Parathyroid adenoma (tissue), 2 donors: ENCODE measurements around the gene EXD3.

ENCODE experiments used
- H2AFZ ChIP-seq: fragments of 300-600 bp; sonication (generic); one replicate; pipeline ENCODE4 v1.7.0; 2017; ENCODE audit warnings: antibody characterized with exemption, mild to moderate bottlenecking
- H3K27ac ChIP-seq: fragments of 300-600 bp; sonication (generic); one replicate; pipeline ENCODE4 v1.7.0; 2017
- H3K27me3 ChIP-seq: fragments of 300-600 bp; sonication (generic); one replicate; pipeline ENCODE4 v1.7.0; 2017; ENCODE audit warnings: low read length; ENCODE audit not compliant: control insufficient read depth, insufficient read depth
- H3K36me3 ChIP-seq: fragments of 300-600 bp; sonication (generic); one replicate; pipeline ENCODE4 v1.7.0; 2017; ENCODE audit warnings: low read length; ENCODE audit not compliant: control insufficient read depth, insufficient read depth
- H3K4me1 ChIP-seq: fragments of 300-600 bp; sonication (generic); one replicate; pipeline ENCODE4 v1.7.0; 2017; ENCODE audit warnings: control low read depth
- H3K4me2 ChIP-seq: fragments of 300-600 bp; sonication (generic); one replicate; pipeline ENCODE4 v1.7.0; 2017; ENCODE audit warnings: low read length
- H3K4me3 ChIP-seq: fragments of 300-600 bp; sonication (generic); one replicate; pipeline ENCODE4 v1.7.0; 2017; ENCODE audit warnings: low read depth, low read length
- H3K79me2 ChIP-seq: fragments of 300-600 bp; sonication (generic); one replicate; pipeline ENCODE4 v1.7.0; 2017; ENCODE audit warnings: control low read depth
- H3K9ac ChIP-seq: fragments of 300-600 bp; sonication (generic); one replicate; pipeline ENCODE4 v1.7.0; 2017; ENCODE audit warnings: mild to moderate bottlenecking
- H3K9me3 ChIP-seq: fragments of 300-600 bp; sonication (generic); one replicate; pipeline ENCODE4 v1.7.0; 2017; ENCODE audit warnings: low read length; ENCODE audit not compliant: control insufficient read depth
- TF ChIP-seq, protein P1 (sequence below): fragments of 300-600 bp; sonication (generic); IDR thresholded peaks from one replicate; pipeline ENCODE4 v1.7.0; 2017; ENCODE audit warnings: antibody characterized with exemption, mild to moderate bottlenecking
- donor health status: primary hyperparathyroidism.

The EXD3 gene

DNA sequence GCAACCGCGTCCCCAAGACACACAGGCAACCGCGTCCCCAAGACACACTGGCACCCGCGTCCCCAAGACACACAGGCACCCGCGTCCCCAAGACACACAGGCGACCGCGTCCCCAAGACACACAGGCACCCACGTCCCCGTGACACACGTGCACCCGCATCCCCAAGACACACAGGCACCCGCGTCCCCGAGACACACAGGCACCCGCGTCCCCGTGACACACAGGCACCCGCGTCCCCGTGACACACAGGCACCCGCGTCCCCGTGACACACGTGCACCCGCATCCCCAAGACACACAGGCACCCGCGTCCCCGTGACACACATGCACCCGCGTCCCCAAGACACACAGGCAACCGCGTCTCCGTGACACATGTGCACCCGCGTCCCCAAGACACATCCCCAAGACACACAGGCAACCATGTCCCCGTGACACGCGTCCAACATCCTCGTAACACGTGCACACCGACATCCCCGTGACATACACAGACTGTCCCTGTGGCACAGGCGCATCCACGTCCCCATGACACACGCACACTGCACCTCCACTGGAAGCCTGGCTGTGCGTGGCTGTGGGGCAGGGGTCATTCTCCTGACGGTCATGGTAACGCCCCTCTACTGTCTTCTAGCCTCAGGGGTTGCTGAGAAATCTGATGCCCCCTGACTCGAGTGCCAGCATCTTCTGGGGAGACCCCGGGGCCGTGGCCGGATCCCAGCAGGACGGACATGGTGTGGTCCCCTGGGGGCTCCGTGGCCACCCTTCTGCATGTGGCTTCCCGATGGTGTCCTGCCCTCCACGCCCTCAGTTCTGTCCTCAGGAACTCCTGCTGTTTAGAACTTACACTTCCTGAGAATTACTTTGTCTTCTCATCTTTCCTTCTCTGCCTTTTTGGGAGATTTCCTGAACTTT is 24.1 kb downstream of the EXD3 start:
- H3K4me1 ChIP-seq = no peaks in the 10 kb centered on the region
- no peak overlapping the region for H3K4me2 ChIP-seq
- H3K27me3 ChIP-seq = no peaks in the 10 kb centered on the region
- H3K36me3 ChIP-seq = no peaks in the 10 kb centered on the region
- H3K79me2 ChIP-seq = no peaks in the 10 kb centered on the region
- H3K9me3 ChIP-seq = no peaks in the 10 kb centered on the region
- H3K9ac ChIP-seq = no peak overlapping the region
- TF ChIP-seq, protein P1, sequence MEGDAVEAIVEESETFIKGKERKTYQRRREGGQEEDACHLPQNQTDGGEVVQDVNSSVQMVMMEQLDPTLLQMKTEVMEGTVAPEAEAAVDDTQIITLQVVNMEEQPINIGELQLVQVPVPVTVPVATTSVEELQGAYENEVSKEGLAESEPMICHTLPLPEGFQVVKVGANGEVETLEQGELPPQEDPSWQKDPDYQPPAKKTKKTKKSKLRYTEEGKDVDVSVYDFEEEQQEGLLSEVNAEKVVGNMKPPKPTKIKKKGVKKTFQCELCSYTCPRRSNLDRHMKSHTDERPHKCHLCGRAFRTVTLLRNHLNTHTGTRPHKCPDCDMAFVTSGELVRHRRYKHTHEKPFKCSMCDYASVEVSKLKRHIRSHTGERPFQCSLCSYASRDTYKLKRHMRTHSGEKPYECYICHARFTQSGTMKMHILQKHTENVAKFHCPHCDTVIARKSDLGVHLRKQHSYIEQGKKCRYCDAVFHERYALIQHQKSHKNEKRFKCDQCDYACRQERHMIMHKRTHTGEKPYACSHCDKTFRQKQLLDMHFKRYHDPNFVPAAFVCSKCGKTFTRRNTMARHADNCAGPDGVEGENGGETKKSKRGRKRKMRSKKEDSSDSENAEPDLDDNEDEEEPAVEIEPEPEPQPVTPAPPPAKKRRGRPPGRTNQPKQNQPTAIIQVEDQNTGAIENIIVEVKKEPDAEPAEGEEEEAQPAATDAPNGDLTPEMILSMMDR = no peak
- no peak overlapping the region for H3K27ac ChIP-seq
- no peak overlapping the region for H3K4me3 ChIP-seq
- no peak overlapping the region for H2AFZ ChIP-seq

DNA sequence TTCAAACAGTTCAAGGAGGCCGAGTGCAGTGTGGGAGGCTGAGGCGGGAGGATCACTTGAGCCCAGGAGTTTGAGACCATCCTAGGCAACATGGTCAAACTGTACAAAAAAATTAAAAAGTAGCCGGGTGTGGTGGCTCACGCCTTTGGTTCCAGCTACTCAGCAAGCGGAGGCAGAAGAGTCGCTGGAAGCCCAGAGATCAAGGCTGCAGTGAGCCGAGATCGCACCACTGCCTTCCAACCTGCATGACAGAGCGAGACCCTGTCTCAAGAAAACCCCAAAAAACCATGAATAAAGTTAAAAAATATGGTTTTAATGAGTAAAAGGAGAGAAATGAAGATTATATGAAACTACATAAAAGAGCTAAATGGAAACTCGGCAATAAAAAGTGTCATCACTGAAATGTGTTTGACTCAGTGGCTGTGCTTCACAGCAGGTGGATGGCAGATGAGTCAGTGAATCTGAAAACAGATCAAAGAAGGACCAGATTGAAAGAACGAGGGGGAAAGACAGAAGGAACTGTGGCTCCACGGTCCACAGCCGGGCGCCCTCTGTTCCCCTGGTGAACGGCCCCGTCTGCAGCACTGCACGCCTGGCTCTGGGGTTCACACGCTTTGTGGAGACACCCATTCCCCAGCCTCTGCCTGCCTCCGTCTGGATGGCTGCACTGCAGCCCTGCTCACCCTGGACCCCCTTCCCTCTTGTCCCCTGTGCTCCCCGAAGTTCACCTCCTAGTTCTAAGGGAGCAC is 25.1 kb downstream of the EXD3 start:
- Histone ChIP-seq H3K4me1 (no peaks in the 10 kb centered on the region), H3K27me3 (no peaks in the 10 kb centered on the region), H3K4me3 (no peak overlapping the region), H3K27ac (no peak overlapping the region), H3K9ac (no peak overlapping the region), H2AFZ (no peak overlapping the region), H3K36me3 (no peaks in the 10 kb centered on the region), H3K9me3 (no peaks in the 10 kb centered on the region), H3K4me2 (no peak overlapping the region), H3K79me2 (no peaks in the 10 kb centered on the region)
- TF ChIP-seq, protein P1 = no peak

DNA sequence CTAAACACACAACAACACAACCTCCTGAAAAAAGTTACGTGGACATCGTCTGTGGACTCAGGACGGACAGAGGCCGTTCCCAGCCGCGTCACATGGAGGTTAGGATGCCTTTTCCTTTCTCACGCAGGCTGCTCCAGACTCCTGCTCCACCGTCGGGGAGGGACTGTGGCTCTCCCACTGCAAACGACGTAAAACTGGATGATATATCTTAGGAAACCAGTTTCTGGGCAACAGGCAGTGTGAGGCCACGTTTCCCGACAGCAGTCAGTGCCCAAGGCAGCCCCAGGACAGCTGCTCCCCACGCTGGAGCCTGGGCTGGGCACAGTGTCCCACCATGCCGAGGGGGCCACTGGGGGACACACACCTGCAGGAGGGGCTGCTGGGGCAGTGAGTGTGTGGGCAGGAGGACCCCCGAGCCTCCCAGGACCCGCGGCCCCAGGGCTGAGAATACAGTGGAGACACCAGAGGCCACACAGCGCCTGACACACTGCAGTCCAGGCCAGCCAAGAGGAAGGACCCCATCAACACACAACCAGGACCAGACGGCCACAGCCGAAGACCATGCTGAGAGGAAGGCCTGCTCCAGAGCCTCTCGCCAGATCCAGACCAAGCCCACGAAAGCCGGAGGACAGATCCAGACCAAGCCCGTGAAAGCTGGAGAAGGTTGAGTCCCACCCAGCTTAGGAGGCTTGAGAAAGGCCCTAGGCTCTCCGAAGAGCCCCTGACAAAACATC is 26.2 kb downstream of the EXD3 start:
- H3K4me2 ChIP-seq = no peak overlapping the region
- H3K9me3 ChIP-seq = no peaks in the 10 kb centered on the region
- no peak overlapping the region for H3K27ac ChIP-seq
- H3K9ac ChIP-seq = no peak overlapping the region
- H3K4me3 ChIP-seq = no peak overlapping the region
- no peaks in the 10 kb centered on the region for H3K27me3 ChIP-seq
- H2AFZ ChIP-seq = no peak overlapping the region
- H3K4me1 ChIP-seq = no peaks in the 10 kb centered on the region
- H3K79me2 ChIP-seq = no peaks in the 10 kb centered on the region
- TF ChIP-seq, protein P1 = no peak
- H3K36me3 ChIP-seq = no peaks in the 10 kb centered on the region

DNA sequence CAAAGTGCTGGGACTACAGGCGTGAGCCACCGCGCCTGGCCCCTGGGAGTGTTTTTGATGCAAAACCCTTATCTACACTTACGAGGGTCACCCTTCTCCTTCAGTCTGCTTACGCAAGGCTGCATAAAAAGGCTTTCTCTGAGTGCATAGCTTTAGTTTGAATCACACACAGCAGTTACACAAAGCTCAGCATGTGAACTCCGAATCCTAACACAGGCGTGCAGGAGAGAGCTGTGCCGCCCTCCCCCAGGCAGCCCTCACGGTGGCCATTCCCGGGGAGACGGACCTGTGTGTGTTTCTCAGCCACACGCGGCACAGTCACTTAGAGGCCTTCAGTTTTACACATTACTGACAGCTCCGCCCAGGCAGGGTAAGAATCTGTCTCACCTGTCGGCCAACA is 26.7 kb downstream of the EXD3 start:
- Histone ChIP-seq H3K4me1 (no peaks in the 10 kb centered on the region), H3K27me3 (no peaks in the 10 kb centered on the region), H2AFZ (no peak overlapping the region), H3K27ac (no peak overlapping the region), H3K4me2 (no peak overlapping the region), H3K4me3 (no peak overlapping the region), H3K9me3 (no peaks in the 10 kb centered on the region), H3K9ac (no peak overlapping the region), H3K79me2 (no peaks in the 10 kb centered on the region), H3K36me3 (no peaks in the 10 kb centered on the region)
- TF ChIP-seq, protein P1 = no peak
